Lung (tissue), 12 donors: ENCODE data around the gene MEDAG. TPM values are rescaled to one million over a fixed set of nuclear protein-coding genes. Genes with fewer than 3 reads are reported as not detected.
A peak's percentile ranks its signal among the peaks of the same experiment; 100 is the strongest.

Experiments
- ATAC-seq: fragments of 200-7000 bp; cut with Tn5 transposase; one replicate; pipeline ENCODE4 v1.9.1; 2020; ENCODE audit warnings: moderate number of reproducible peaks; ENCODE audit not compliant: insufficient read depth, low FRiP score
- DNase-seq, 3 donors: peaks; one replicate each; pipeline ENCODE4 v3.0.0-alpha.2; 2013 to 2017
- H3K27ac ChIP-seq, 2 donors: one replicate each; pipeline ENCODE4 v1.5.1; 2013; ENCODE audit warnings: mild to moderate bottlenecking in 2 of 2, moderate library complexity in 2 of 2, control low read depth in 1 of 2, inconsistent platforms in 1 of 2, low read depth in 1 of 2, low read length in 1 of 2
- H3K27me3 ChIP-seq, 3 donors: one replicate each; pipeline ENCODE4 v1.5.1; 2013; ENCODE audit warnings: low read length in 2 of 3; ENCODE audit not compliant: control insufficient read depth in 3 of 3, insufficient read depth in 3 of 3
- H3K36me3 ChIP-seq, 4 donors: one replicate each; pipeline ENCODE4 v1.5.1; 2013; ENCODE audit warnings: low read length in 4 of 4, mild to moderate bottlenecking in 1 of 4, moderate library complexity in 1 of 4; ENCODE audit not compliant: control insufficient read depth in 4 of 4, insufficient read depth in 4 of 4
- H3K4me1 ChIP-seq, 5 donors: one replicate each; pipeline ENCODE4 v1.5.1; 2013; ENCODE audit warnings: low read length in 5 of 5, mild to moderate bottlenecking in 2 of 5, moderate library complexity in 1 of 5; ENCODE audit not compliant: control insufficient read depth in 5 of 5, insufficient read depth in 5 of 5
- H3K4me3 ChIP-seq: one replicate; pipeline ENCODE4 v1.5.1; 2013; ENCODE audit warnings: mild to moderate bottlenecking, control low read depth, moderate library complexity
- H3K9ac ChIP-seq, 2 donors: one replicate each; pipeline ENCODE4 v1.5.1; 2013; ENCODE audit warnings: low read length in 2 of 2, control low read depth in 1 of 2; ENCODE audit not compliant: insufficient read depth in 1 of 2
- H3K9me3 ChIP-seq, 4 donors: one replicate each; pipeline ENCODE4 v1.5.1; 2013; ENCODE audit warnings: low read length in 3 of 4, mild to moderate bottlenecking in 1 of 4, moderate library complexity in 1 of 4; ENCODE audit not compliant: control insufficient read depth in 4 of 4, insufficient read depth in 3 of 4
- WGBS, 2 donors: extraction: QIAGEN DNeasy Blood & Tissue Kit; methylation state at CpG; one replicate each; pipeline ENCODE4 v1.1.7; 2013; 5-methylcytosine and 5-hydroxymethylcytosine counted together
- polyA plus RNA-seq, 2 donors: library from polyadenylated mRNA; stranded (reverse); fragments of 200-250 nt; gene quantifications; one replicate each; pipeline ENCODE4 v1.2.1, GENCODE V29; 2013
- total RNA-seq, 2 donors: library from RNA; depleted of rRNA in 1 of 2; stranded (reverse); fragments of >200 nt in 1 of 2; gene quantifications; one replicate each; pipeline ENCODE4 v1.2.1, GENCODE V29; 2014 to 2021
- TF ChIP-seq, protein P1 (sequence below): IDR thresholded peaks from 2 replicates; pipeline ENCODE4 v1.5.1; 2012; ENCODE audit warnings: mild to moderate bottlenecking; ENCODE audit errors: control extremely low read depth, extremely low read depth
- donor health status: control.
- donor health status: control.
- donor health status: Bipolar disorder and iron deficiency.
- donor health status: healthy.
- donor health status: DM: yes; HTN: yes; CAD: no.

The MEDAG gene
- total and polyA plus RNA-seq, 4 donors: 0.97 to 14.4 (median 8.4) TPM

DNA sequence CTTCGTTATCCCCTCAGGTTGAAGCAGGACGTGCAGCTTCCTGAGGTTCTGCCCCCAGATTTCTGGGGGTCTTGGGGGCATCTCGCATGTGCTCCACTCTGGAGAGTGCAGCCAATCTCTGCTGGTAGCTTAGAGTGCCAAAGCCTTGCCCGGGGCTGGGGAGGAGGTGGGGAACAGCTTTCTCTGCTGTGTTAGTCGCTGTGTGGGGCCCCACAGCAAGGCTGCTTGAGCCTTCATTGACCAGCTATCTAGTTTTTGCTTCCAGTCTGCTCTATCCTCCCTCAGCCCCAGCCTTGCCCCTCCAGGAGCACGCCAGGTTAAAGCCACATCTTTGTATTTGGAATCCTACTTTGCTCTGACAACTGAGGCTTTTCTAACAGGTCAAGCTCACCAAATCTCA is 32.0 kb upstream of the MEDAG start:
- Histone ChIP-seq H3K9me3 (no peaks in the 10 kb centered on the region), H3K4me1 (peaks cover 0 to 41% (median 6%) of the 10 kb centered on the region in 5 donors), H3K27me3 (no peaks in the 10 kb centered on the region), H3K27ac (no peak overlapping the region), H3K9ac (no peak overlapping the region), H3K36me3 (no peaks in the 10 kb centered on the region), H3K4me3 (no peak overlapping the region)
- DNase-seq (no peak), ATAC-seq (no peak)
- TF ChIP-seq, protein P1, sequence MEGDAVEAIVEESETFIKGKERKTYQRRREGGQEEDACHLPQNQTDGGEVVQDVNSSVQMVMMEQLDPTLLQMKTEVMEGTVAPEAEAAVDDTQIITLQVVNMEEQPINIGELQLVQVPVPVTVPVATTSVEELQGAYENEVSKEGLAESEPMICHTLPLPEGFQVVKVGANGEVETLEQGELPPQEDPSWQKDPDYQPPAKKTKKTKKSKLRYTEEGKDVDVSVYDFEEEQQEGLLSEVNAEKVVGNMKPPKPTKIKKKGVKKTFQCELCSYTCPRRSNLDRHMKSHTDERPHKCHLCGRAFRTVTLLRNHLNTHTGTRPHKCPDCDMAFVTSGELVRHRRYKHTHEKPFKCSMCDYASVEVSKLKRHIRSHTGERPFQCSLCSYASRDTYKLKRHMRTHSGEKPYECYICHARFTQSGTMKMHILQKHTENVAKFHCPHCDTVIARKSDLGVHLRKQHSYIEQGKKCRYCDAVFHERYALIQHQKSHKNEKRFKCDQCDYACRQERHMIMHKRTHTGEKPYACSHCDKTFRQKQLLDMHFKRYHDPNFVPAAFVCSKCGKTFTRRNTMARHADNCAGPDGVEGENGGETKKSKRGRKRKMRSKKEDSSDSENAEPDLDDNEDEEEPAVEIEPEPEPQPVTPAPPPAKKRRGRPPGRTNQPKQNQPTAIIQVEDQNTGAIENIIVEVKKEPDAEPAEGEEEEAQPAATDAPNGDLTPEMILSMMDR: no peak
- 78 to 89% methylated on average over 6 of the region's 6 CpGs for WGBS, 2 donors

DNA sequence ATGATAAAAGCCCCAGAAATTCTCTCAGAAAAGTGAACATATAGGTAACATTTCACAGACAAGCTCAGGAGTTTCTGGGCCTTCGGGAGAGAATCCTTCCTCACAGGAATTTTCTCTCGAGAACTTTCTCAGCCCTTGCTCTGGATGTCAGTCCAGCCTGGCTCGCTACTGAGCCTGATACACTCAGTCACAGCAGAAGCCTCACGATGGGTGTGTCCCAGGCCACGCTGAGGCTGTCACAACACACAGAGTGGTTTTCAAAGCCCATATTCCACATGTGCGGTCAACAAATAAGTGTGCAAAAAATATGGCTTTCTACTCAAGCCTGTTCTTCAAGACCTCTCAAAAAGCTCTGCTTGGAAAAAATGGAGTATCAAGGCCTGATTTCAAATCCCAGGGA is 31.5 kb upstream of the MEDAG start:
- Histone ChIP-seq H3K4me1 (peaks cover 0 to 36% (median 5%) of the 10 kb centered on the region in 5 donors), H3K9ac (no peak overlapping the region), H3K9me3 (no peaks in the 10 kb centered on the region), H3K4me3 (no peak overlapping the region), H3K27me3 (no peaks in the 10 kb centered on the region), H3K27ac (no peak overlapping the region), H3K36me3 (no peaks in the 10 kb centered on the region)
- DNase-seq (no peak), ATAC-seq (no peak)
- TF ChIP-seq, protein P1: no peak
- 94 to 97% methylated on average over 6 of the region's 6 CpGs for WGBS, 2 donors

DNA sequence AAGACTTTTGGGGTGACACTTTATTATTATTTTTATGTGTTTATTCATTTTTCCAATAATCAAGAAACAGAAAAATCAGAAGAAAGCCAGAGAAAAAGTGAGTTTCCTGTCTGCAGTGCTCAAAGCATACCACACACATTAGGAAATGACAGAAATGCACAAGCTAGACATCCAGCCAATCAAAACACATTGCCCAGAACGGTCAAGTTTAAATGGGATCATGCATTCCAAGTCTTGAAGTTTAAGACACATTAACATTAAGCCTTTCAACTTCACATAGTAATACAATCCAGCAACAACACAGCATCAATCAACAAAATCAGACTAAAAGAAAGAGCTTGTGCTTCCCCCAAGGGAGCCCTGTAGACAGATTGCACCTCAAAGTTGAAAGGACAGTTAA is 28.7 kb upstream of the MEDAG start:
- 0 to 20% methylated on average over 1 of the region's 1 CpG for WGBS, 2 donors
- Histone ChIP-seq H3K9ac (no peak overlapping the region), H3K4me3 (no peak overlapping the region), H3K4me1 (peaks cover 0 to 42% (median 13%) of the 10 kb centered on the region in 5 donors), H3K27me3 (no peaks in the 10 kb centered on the region), H3K27ac (no peak overlapping the region), H3K36me3 (no peaks in the 10 kb centered on the region), H3K9me3 (no peaks in the 10 kb centered on the region)
- ATAC-seq: no peak
- DNase-seq: peak in 2 of 3 donors; percentile 63 to 75
- TF ChIP-seq, protein P1: no peak

DNA sequence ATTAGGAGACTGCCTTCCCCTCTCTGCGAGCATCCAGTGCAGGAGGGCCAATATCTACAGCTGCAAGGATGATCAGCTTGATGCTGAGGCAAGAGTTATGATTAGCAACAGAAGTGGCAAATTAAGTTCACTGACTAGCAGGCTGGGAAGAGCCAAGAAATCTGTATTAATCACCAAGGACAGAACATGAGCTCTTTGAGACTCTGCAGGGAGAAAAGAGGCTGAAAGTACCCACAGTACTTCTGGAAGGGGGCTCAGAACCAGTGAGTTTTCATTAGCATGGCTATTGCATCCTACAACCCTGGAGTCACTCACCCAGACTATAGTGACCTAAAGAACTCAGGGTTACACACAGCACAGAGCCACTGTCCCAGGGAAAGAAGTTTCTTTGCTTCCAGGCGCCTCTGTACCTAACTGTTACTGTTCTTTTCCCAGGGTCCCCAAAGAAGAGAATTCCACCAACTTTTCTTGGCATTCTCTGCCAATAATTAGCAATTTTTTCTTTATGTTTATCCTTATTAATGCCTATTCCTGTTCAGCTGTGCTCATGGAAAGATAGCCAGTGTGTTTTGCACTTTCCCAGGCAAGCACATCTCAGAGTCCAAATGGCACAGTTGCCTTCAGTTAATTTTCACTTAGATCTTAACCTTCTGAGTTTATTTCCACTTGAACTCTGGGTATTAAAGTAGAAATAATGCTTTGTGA is 25.8 kb upstream of the MEDAG start:
- H3K36me3 ChIP-seq: no peaks in the 10 kb centered on the region
- TF ChIP-seq, protein P1: no peak
- ATAC-seq (no peak), DNase-seq (peak in 2 of 3 donors; percentile 20 to 36)
- H3K9me3 ChIP-seq: no peaks in the 10 kb centered on the region
- peaks cover 0 to 38% (median 7%) of the 10 kb centered on the region in 5 donors for H3K4me1 ChIP-seq
- no peak overlapping the region for H3K4me3 ChIP-seq
- no peak overlapping the region for H3K27ac ChIP-seq
- no peak overlapping the region for H3K9ac ChIP-seq
- no peaks in the 10 kb centered on the region for H3K27me3 ChIP-seq
- 90% methylated on average over 2 of the region's 2 CpGs for WGBS, 2 donors
